NCI-H1417 treated with DMSO at 0.1 percent for 48 hours (cell line): ENCODE measurements around the gene ENPP3.

ENCODE experiments used
- DNase-seq: peaks from one replicate; lab custom pipeline; 2025; lab: John Stamatoyannopoulos, UW

Gene ENPP3

GRCh38 chr6:131642987-131643611 lies 6.0 kb downstream of the ENPP3 start:
- DNase-seq: no peak

GRCh38 chr6:131643855-131644460 lies 6.9 kb downstream of the ENPP3 start:
- no peak for DNase-seq

GRCh38 chr6:131644921-131645320 lies 7.8 kb downstream of the ENPP3 start:
- no peak for DNase-seq

GRCh38 chr6:131645846-131646245 lies 8.7 kb downstream of the ENPP3 start:
- no peak for DNase-seq

DNA sequence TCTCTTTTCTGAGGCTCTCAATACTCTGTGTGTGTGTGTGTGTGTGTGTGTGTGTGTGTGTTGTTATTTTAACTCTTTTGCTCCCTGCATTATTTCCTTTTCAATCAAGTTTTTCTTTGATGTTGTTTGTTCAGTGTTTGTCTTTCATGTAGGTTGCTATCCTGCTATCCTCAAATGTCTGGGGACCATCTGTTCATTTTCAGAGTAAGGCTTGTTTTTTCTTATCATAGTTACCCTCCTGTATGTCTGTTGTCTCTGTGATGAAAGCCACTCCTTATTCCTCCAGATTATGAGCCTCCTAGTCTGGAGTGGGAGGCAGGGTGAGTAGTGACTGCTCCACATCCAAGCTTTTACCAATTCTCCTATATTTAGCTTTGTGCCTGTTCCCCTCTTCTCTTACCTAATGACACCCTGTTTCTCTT lies 9.2 kb downstream of the ENPP3 start:
- DNase-seq: no peak

DNA sequence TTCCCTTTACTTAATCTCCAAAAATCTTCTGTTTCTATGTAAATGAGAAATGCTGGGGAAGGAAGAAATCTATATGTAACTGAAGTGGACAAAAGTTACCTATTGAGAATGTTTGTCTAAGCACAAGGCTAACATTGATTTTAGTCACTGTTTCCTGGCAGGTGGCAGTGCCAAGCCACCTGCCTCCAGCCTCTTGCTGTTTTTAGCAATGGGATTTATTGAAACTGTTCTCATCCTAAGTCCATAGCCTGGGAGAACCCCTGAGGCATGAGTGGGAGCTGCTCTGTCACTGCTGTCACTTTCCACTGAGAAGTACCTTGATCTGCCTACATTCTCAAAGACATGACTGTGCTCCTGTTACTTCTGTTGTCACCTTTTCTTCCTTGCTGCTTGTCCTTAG lies 14.7 kb downstream of the ENPP3 start:
- peak; percentile 54 for DNase-seq

DNA sequence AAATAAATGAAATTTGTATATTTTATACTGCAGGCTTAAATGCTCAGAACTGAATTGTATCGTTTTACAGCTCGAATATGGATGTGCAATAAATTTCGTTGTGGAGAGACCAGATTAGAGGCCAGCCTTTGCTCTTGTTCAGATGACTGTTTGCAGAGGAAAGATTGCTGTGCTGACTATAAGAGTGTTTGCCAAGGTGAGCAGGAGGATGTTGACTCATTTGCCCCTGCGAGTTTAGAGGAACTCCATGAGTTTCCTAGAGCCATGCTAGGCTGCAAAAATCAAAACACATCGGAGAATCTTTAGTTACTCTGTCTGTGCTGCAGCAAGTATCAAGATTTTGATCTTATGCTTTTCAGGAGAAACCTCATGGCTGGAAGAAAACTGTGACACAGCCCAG lies 15.4 kb downstream of the ENPP3 start:
- DNase-seq: no peak

DNA sequence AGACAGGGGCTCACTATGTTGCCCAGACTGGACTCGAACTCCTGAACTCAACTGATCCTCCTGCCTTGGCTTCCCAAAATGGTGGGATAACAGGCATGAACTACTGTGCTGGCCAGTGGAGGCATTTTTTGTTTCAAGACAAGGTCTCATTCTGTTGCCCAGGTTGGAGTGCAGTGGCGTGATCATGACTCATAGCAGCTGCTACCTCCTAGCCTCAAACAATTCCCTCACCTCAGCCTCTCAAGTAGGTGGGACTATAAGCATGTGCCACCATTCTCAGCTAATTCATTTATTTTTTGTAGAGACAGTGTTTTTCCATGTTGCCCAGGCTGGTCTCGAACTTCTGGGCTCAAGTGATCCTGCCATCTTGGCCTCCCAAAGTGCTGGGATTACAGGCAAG lies 17.2 kb downstream of the ENPP3 start:
- DNase-seq: no peak

GRCh38 chr6:131655387-131655786 lies 18.3 kb downstream of the ENPP3 start:
- no peak for DNase-seq

DNA sequence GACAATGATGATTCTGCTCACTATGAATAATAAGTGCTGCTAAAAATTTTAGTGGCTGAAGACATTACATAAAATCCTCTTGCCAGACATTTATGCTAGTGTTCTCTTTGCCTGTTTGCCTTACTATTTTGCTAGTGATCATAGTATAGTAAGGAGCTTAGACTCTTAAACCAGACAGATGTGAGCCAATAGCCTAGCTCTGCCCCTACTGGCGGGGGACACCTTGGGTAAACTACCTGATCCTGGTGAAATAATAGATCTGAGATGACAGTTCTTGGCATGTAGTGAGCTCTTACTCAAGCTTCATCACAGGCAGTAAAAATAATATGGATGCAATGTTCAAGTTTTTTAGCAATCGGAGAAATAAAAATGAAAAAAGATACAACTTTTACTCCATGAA lies 18.8 kb downstream of the ENPP3 start:
- DNase-seq: no peak

DNA sequence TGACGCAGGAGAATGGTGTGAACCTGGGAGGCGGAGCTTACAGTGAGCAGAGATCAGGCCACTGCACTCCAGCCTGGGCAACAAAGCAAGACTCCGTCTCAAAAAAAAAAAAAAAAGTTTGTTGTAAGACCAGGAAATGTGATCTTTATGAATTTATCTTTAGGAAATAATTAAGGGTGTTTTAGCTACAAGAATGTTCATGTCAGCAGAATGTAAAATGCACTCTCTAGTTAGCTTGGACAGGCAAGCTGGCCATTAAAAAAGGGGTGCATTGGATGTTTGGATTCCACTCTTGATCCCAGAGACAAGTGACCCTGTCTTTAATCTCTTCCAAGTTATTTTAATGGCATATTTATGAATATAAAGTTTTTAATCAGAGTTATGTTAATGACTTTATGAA lies 19.6 kb downstream of the ENPP3 start:
- DNase-seq: no peak

- no peak for DNase-seq
Measured at GRCh38 chr6:131657222-131657621, 20.1 kb downstream of the ENPP3 start.

DNA sequence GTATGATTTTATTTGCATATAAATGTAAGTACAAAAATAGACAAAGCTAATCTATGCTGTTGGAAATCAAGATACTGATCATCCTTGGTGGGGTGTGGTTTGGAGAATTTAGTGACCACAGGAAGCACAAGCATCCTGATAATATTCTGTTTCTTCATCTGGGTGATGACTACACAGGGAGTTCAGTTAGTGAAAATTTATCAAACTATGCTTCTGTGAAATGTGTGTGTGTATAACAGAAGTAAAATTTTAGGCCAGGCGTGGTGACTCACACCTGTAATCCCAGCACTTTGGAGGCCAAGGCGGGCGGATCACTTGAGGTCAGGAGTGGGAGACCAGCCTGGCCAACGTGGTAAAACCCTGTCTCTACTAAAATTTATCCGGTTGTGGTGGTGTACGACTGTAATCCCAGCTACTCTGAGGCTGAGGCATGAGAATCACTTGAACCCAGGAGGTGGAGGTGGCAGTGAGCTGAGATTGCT lies 20.6 kb downstream of the ENPP3 start:
- no peak for DNase-seq

DNA sequence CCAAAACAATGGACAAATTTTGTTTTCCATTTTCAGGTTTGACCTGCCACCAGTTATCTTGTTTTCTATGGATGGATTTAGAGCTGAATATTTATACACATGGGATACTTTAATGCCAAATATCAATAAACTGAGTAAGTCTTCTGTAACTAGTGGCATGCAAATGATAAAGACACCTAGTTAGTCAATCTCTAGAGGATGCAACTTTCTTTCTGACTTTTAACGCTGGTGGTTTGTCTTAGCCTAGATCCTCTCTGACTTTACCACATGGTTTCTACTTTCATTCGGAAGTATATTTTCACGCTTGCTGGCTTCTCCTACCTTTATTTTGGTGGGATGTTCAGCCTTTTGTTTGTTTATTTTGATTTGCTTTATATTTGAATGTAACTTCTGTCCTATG lies 21.2 kb downstream of the ENPP3 start:
- no peak for DNase-seq

GRCh38 chr6:131660195-131660594 lies 23.1 kb downstream of the ENPP3 start:
- no peak for DNase-seq

DNA sequence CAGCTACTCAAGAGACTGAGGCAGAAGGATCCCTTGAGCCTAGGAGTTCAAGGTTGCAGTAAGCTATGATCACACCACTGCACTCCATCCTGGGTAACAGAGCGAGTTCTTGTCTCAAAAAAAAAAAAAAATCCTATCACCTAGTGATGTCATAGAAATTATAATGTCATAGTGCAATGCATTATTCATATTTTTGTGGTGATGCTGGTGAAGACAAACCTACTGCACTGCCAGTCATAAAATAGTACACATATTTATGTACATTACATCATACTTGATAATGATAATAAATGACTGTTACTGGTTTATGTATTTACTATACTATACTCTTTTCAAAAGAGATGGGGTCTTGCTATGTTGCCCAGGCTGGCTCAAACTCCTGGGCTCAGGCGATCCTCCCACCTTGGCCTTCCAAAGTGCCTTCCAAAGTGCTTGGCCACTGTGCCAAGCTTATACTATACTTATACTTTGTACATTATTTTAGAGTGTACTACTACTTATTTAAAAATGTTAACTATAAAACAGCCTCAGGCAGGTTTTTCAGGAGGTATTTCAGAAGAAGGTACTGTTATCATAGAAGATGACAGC lies 26.6 kb downstream of the ENPP3 start:
- DNase-seq: no peak

DNA sequence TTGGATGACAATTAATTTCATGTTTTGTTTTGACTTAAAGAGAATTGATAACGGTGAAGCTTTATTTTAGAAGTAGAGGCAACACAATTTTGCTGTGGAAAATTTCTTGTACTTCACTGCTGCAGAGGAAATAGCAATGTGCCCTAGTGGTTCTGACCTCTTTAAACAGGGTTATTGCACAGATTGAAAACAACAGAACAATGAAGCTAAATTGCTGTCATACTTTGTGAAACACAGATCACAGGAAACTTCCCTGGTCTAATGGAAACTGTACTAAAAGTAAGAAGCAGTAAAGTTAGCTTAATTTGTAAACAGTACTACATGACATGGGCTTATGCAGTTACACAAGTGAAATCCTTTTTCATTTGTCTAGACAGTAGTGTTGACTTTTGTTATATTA lies 32.8 kb downstream of the ENPP3 start:
- no peak for DNase-seq

GRCh38 chr6:131673184-131673583 lies 36.1 kb downstream of the ENPP3 start:
- no peak for DNase-seq

DNA sequence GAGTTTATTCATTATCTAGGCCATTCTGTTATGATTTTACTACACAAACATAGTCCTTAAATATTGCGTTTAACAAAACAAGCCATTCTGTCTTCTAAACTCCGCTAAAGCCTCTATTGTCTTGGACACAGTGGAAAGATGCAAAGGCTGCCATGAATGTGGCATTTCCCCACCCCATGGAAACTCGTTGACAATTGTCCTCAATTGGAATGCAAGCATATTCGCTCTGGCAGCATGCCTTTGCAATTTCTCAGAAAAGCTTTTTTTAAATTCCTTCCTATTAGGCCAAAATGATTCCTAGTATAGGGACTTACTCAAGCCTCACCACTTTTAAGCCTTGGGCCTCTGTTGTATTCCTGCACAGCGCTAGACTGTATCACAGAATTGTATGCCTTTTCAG lies 41.3 kb downstream of the ENPP3 start:
- DNase-seq: no peak

GRCh38 chr6:131680868-131681267 lies 43.8 kb downstream of the ENPP3 start:
- no peak for DNase-seq

DNA sequence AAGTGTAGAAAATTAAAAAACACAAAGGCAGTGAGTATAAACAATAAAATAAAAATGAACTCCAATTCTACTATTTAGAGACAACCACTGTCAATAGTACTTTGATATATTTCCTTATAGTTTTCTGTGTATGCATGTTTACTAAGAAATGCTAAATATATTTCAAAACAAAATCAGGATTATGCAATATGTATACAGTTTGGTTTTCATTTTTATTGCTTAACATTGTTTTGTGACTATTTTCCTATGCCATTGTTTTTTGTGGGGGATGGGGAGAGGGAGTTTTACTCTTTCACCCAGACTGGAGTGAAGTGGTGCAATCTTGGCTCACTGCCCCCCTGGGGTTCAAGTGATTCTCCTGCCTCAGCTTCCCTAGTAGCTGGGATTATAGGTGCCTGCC lies 44.5 kb downstream of the ENPP3 start:
- no peak for DNase-seq

DNA sequence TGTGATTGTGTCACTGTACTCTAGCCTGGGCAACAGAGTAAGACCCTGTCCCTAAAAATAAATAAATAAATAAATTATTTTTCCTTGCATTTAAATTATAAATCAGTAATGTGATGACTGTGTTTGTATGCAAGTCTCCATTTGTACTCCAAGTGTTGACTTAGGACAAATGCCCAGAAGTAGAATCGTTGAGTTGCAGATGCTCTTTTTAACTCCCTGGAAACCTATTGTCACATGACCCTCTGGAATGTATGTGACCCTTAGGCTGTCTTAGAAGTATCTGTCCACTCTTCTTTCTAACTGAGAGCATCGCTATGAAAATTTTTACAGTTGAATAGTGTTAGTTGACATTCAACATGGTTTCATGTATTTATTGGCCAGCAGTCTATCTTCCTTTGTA lies 45.3 kb downstream of the ENPP3 start:
- DNase-seq: no peak

DNA sequence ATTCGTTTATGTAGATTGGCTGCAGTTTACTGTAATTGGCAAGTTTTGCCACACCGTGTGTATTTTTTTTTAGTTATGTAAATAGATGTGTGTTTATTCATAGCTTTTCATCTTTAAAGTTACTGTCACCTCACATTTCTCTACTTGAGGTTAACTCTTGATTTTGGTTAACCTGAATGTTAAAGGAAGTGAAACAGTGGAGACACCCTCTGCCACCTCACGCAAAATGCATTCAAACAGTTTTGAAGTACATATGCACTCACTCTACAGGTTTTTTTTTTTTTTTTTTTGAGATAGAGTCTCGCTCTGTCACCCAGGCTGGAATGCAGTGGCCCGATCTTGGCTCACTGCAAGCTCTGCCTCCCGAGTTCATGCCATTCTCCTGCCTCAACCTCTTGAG lies 46.4 kb downstream of the ENPP3 start:
- no peak for DNase-seq

GRCh38 chr6:131685266-131685780 lies 48.2 kb downstream of the ENPP3 start:
- DNase-seq: no peak
